HepG2 (cell line): ENCODE data around the gene TRRAP.

Experiments used
- MXI1 ChIP-seq: IDR thresholded peaks from 3 replicates; pipeline ENCODE4 v1.6.1; 2012; ENCODE audit warnings: low read depth, low read length, inconsistent platforms, borderline replicate concordance
- SNAI1 ChIP-seq: sonication (generic); formaldehyde crosslinking; IDR thresholded peaks from 2 replicates; pipeline ENCODE4 v1.5.0; 2020; ENCODE audit warnings: mild to moderate bottlenecking, missing genetic modification reagents, borderline replicate concordance
- ZNF441 ChIP-seq: sonication (generic); formaldehyde crosslinking; IDR thresholded peaks from 2 replicates; pipeline ENCODE4 v1.7.0; 2021; ENCODE audit warnings: missing genetic modification reagents, borderline replicate concordance
- ZNF781 ChIP-seq: sonication (generic); formaldehyde crosslinking; IDR thresholded peaks from 2 replicates; pipeline ENCODE4 v1.5.1; 2020; ENCODE audit warnings: borderline replicate concordance, mild to moderate bottlenecking, missing genetic modification reagents; ENCODE audit errors: not compliant biosample characterization

DNA sequence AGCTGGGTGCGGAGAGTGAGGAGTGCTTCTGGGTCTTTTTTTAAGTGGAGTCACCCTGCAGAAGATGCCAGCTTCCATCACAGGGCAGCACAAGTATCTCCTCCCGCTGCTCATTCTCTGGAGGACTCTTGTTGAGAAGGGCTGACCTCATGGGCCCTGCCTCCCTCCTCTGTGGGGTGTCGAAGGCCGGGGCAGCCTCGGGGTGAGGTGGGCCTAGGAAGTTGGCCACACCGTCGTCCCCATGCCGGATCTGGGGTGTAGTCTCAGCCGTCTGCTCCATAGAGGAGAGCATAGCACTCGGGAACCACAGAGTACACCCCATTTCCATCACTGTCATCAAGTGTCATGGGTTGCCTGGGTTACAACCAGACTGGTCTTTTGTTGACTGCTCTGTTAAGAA lies 85.0 kb downstream of the TRRAP start:
- TF ChIP-seq SNAI1 (CRISPR knock-in tag), result no peak
- TF ChIP-seq ZNF441, result no peak
- TF ChIP-seq ZNF781 (CRISPR knock-in tag), result no peak
- no peak for TF ChIP-seq MXI1
